ENCODE measurements around the gene AGAP1. TPM values are rescaled to one million over a fixed set of nuclear protein-coding genes. Genes with fewer than 3 reads are reported as not detected.

The AGAP1 gene
- total RNA-seq, 2 donors from 2014 or later = 32.8 to 34.7 TPM

GRCh38 chr2:235542733-235543127 lies 48.9 kb downstream of the AGAP1 start:
- Histone ChIP-seq H3K4me3 (ENCODE audit: low read length) (no peak overlapping the region), H3K4me1 (ENCODE audit: control insufficient read depth, insufficient read depth, low read length) (no peaks in the 10 kb centered on the region), H3K36me3 (ENCODE audit: control insufficient read depth, insufficient read depth, low read length) (no peaks in the 10 kb centered on the region), H3K27ac (ENCODE audit: low read depth, low read length) (no peak overlapping the region), H3K9me3 (ENCODE audit: control insufficient read depth, low read length) (no peaks in the 10 kb centered on the region), H3K9ac (ENCODE audit: extremely low read depth, low read length, poor library complexity, severe bottlenecking) (no peak overlapping the region), H3K27me3 (ENCODE audit: control insufficient read depth, insufficient read depth, low read length, poor library complexity, severe bottlenecking) (no peaks in the 10 kb centered on the region)
- H3K36me3 Mint-ChIP-seq (ENCODE audit: low read depth) = no peaks in the 10 kb centered on the region
- H3K4me1 Mint-ChIP-seq = peaks cover 18% of the 10 kb centered on the region
- H3K4me3 Mint-ChIP-seq = peak overlapping the region; percentile 29
- DNase-seq = peak; percentile 86
- no peaks in the 10 kb centered on the region for H3K27me3 Mint-ChIP-seq (ENCODE audit: insufficient read depth)
- no peaks in the 10 kb centered on the region for H3K9me3 Mint-ChIP-seq
- TF ChIP-seq CTCF (conservative IDR thresholded peaks at IDR 0.05) = no peak
- WGBS, 2 experiments (ENCODE audit: insufficient coverage in 1 of 2, insufficient read length in 1 of 2) = 43 to 55% methylated on average over 4 to 6 of the region's 10 CpGs
- no peak overlapping the region for H3K27ac Mint-ChIP-seq

- Histone ChIP-seq H3K4me1 (ENCODE audit: control insufficient read depth, insufficient read depth, low read length) (no peaks in the 10 kb centered on the region), H3K27ac (ENCODE audit: low read depth, low read length) (no peak overlapping the region), H3K27me3 (ENCODE audit: control insufficient read depth, insufficient read depth, low read length, poor library complexity, severe bottlenecking) (no peaks in the 10 kb centered on the region), H3K4me3 (ENCODE audit: low read length) (no peak overlapping the region), H3K9me3 (ENCODE audit: control insufficient read depth, low read length) (no peaks in the 10 kb centered on the region), H3K9ac (ENCODE audit: extremely low read depth, low read length, poor library complexity, severe bottlenecking) (no peak overlapping the region), H3K36me3 (ENCODE audit: control insufficient read depth, insufficient read depth, low read length) (no peaks in the 10 kb centered on the region)
- peak overlapping the region; percentile 29 for H3K4me3 Mint-ChIP-seq
- H3K27me3 Mint-ChIP-seq (ENCODE audit: insufficient read depth) = no peaks in the 10 kb centered on the region
- H3K9me3 Mint-ChIP-seq = no peaks in the 10 kb centered on the region
- H3K36me3 Mint-ChIP-seq (ENCODE audit: low read depth) = no peaks in the 10 kb centered on the region
- H3K27ac Mint-ChIP-seq = no peak overlapping the region
- 84 to 88% methylated on average over 8 to 13 of the region's 13 CpGs for WGBS, 2 experiments (ENCODE audit: insufficient coverage in 1 of 2, insufficient read length in 1 of 2)
- DNase-seq = peak; percentile 64
- no peak for TF ChIP-seq CTCF (conservative IDR thresholded peaks at IDR 0.05)
- peaks cover 18% of the 10 kb centered on the region for H3K4me1 Mint-ChIP-seq
Observed at GRCh38 chr2:235543128-235543750, 49.4 kb downstream of the AGAP1 start.

- 94 to 96% methylated on average over 23 to 25 of the region's 25 CpGs for WGBS, 2 experiments (ENCODE audit: insufficient coverage in 1 of 2, insufficient read length in 1 of 2)
Observed at GRCh38 chr2:235543851-235544688, 50.2 kb downstream of the AGAP1 start.

More at GRCh38 chr2:235543851-235544688, 50.2 kb downstream of the AGAP1 start:
- Histone ChIP-seq H3K36me3 (ENCODE audit: control insufficient read depth, insufficient read depth, low read length) (no peaks in the 10 kb centered on the region), H3K27me3 (ENCODE audit: control insufficient read depth, insufficient read depth, low read length, poor library complexity, severe bottlenecking) (no peaks in the 10 kb centered on the region), H3K4me3 (ENCODE audit: low read length) (no peak overlapping the region), H3K27ac (ENCODE audit: low read depth, low read length) (no peak overlapping the region), H3K9me3 (ENCODE audit: control insufficient read depth, low read length) (no peaks in the 10 kb centered on the region), H3K9ac (ENCODE audit: extremely low read depth, low read length, poor library complexity, severe bottlenecking) (no peak overlapping the region), H3K4me1 (ENCODE audit: control insufficient read depth, insufficient read depth, low read length) (no peaks in the 10 kb centered on the region)
- Mint-ChIP-seq H3K9me3 (no peaks in the 10 kb centered on the region), H3K4me1 (peaks cover 18% of the 10 kb centered on the region), H3K27ac (no peak overlapping the region), H3K27me3 (ENCODE audit: insufficient read depth) (no peaks in the 10 kb centered on the region), H3K36me3 (ENCODE audit: low read depth) (no peaks in the 10 kb centered on the region), H3K4me3 (no peak overlapping the region)
- TF ChIP-seq CTCF (conservative IDR thresholded peaks at IDR 0.05) = no peak
- DNase-seq = no peak

All from endodermal cell (in vitro differentiated cells).